ENCODE data around the gene SRSF4. TPM values are rescaled to one million over a fixed set of nuclear protein-coding genes. Genes with fewer than 3 reads are reported as not detected.

Gene SRSF4
- total and polyA plus RNA-seq, 2 donors (not counting 1 experiment from before 2014, with no cell fraction given) = 48.4 to 93.5 TPM

DNA sequence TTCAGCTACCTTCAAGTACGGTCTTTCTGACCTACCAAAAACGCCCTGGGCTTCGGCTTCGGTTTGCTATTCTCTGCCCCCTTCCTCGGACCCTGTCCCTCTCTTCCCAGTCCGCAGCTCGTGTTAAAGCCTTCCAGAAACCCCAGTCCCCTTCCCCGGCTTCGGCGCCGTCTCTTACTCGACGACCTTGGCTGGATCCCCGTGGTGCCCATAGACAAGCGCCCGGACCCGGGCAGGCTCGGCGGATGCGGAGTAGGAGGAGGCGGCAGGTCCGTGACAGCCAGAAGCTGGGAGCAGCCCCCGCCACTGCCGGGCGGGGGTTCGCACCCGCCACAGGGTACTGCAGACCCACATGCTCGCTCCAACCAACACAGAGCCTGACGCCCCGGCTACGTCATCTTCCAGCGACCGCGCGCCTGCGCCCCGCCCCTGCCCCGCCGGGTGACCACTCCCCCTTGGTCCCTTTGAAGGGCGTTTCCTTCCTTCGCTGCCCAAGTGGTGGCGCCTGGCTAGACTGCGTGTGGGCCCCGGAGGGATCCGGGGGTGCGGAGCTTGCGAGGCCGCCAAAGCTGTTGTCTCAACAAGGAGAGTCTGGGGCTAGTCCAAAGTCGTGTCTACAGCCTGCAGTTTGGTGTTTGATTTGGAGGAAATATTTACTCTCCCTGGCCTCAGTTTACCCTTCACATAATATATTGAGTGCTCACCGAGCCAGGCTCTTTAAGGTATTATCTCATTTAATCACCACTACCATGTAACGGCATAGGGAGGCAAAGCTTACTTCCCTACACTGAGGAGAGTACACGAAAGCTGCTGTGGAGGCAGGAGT lies 49.1 kb upstream of the SRSF4 start, which contains the start of gene MECR:
Gene MECR (minus strand): TSS at position 382 of the 826 bp plus-strand sequence. CDS start 28 bp downstream, at position 354.
- peak within 1 kb of the TSS; percentile 69 to 95 (median 84) for H3K4me3 ChIP-seq (ENCODE audit: control extremely low read depth in 1 of 5, extremely low read depth in 1 of 5, insufficient read depth in 1 of 5, low read depth in 2 of 5, low read length in 4 of 5)
- intact Hi-C loops (cut with micrococcal nuclease) = loop anchor here (1.0 to 10.0 kb wide), 2 partner anchors 48 to 1704 kb away; no protein-coding TSS in a partner anchor
- peaks cover 12% of the 10 kb centered on the region for H3K79me2 ChIP-seq (ENCODE audit: control insufficient read depth, insufficient read depth, low read length)
- H3K36me3 ChIP-seq (replicated peaks in 1 of 2; ENCODE audit: control extremely low read depth in 1 of 2, control insufficient read depth in 1 of 2, extremely low read depth in 1 of 2, insufficient read depth in 2 of 2, low read length in 1 of 2) = no peaks in the 10 kb centered on the region
- H3K9me3 ChIP-seq (ENCODE audit: control extremely low read depth in 1 of 3, control insufficient read depth in 2 of 3, insufficient read depth in 1 of 3, low read length in 2 of 3) = no peaks in the 10 kb centered on the region
- peak; percentile 96 for ATAC-seq (ENCODE audit: low read depth)
- no peaks in the 10 kb centered on the region for H3K9me3 Mint-ChIP-seq (ENCODE audit: insufficient read depth)
- H3K27ac Mint-ChIP-seq = peak within 1 kb of the TSS; percentile 82
- H3K4me3 Mint-ChIP-seq = peak within 1 kb of the TSS; percentile 91
- H3K27ac ChIP-seq (ENCODE audit: low read length in 2 of 2) = peak within 1 kb of the TSS; percentile 20 to 74
- DNase-seq = peak; percentile 93
- H3K4me2 ChIP-seq (replicated peaks; ENCODE audit: low read depth, low read length, poor library complexity, severe bottlenecking) = peak within 1 kb of the TSS; percentile 93
- no peak for TF ChIP-seq EZH2 (IDR thresholded peaks at IDR 0.05; ENCODE audit: borderline replicate concordance, insufficient read depth, low read depth, low read length, poor library complexity, severe bottlenecking)
- TF ChIP-seq, protein P1, sequence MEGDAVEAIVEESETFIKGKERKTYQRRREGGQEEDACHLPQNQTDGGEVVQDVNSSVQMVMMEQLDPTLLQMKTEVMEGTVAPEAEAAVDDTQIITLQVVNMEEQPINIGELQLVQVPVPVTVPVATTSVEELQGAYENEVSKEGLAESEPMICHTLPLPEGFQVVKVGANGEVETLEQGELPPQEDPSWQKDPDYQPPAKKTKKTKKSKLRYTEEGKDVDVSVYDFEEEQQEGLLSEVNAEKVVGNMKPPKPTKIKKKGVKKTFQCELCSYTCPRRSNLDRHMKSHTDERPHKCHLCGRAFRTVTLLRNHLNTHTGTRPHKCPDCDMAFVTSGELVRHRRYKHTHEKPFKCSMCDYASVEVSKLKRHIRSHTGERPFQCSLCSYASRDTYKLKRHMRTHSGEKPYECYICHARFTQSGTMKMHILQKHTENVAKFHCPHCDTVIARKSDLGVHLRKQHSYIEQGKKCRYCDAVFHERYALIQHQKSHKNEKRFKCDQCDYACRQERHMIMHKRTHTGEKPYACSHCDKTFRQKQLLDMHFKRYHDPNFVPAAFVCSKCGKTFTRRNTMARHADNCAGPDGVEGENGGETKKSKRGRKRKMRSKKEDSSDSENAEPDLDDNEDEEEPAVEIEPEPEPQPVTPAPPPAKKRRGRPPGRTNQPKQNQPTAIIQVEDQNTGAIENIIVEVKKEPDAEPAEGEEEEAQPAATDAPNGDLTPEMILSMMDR (IDR thresholded peaks at IDR 0.05) = no peak
- under 1% methylated on average over 48 of the region's 52 CpGs for WGBS (ENCODE audit: insufficient coverage)
- ChIA-PET POLR2A (interaction anchor here (1.5 kb wide), 1 partner anchor 49 kb away, joined by 3 read pairs; the partner anchor contains the start of gene SRSF4), CTCF (interaction anchor here (0.7 to 1.4 kb wide), 6 partner anchors 12 to 1149 kb away, joined by 3 to 5 read pairs (median 4); partner anchors contain the start of gene SRSF4)
- peak within 1 kb of the TSS; percentile 96 for H3K9ac ChIP-seq (ENCODE audit: low read length)
- H2AFZ ChIP-seq (ENCODE audit: insufficient read depth, low read depth, low read length, poor library complexity, severe bottlenecking) = peak within 1 kb of the TSS; percentile 97
- H3K27me3 ChIP-seq (replicated peaks in 1 of 4; ENCODE audit: control extremely low read depth in 1 of 4, control insufficient read depth in 3 of 4, insufficient read depth in 4 of 4, low read length in 3 of 4) = peaks cover 0 to 9% (median 4%) of the 10 kb centered on the region in 4 experiments
- H3K4me1 Mint-ChIP-seq = peaks cover 14% of the 10 kb centered on the region
- H3K27me3 Mint-ChIP-seq = peaks cover 18% of the 10 kb centered on the region
- no peaks in the 10 kb centered on the region for H4K20me1 ChIP-seq (ENCODE audit: control insufficient read depth, insufficient read depth, low read length, poor library complexity, severe bottlenecking)
- peaks cover 12 to 16% of the 10 kb centered on the region in 2 donors for H3K4me1 ChIP-seq (ENCODE audit: control insufficient read depth in 2 of 2, insufficient read depth in 2 of 2, low read length in 2 of 2)
